ENCODE measurements around the gene ZNF212.

The ZNF212 gene

DNA sequence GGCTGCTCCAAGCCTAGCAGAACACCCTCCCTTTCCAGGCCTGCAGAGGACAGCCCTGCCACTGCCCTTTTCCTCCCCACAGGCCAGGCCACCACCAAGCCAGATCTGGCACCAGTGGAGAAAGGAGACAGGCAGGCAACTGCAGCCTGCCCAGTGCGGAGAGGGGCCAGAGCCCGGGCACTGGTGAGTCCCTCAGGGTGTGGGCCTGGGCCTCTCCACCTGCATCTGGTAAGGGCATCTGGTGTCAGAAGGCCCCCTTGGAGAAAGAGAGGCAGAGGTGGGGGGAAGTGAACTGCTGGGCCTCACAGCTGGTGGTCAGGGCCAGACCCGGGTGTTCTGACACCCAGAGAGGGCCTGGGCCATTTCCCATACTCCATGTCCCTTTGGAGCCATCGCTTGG lies 50.4 kb downstream of the ZNF212 start:
- DNase-seq (ENCODE audit: low read depth, low spot score), result no peak
- Histone ChIP-seq H3K4me3 (no peak overlapping the region), H3K9me3 (ENCODE audit: low read depth, low read length) (no peaks in the 10 kb centered on the region), H3K36me3 (ENCODE audit: insufficient read depth, low read length) (peaks cover 8% of the 10 kb centered on the region; the same call in 1 of the 2 replicates), H3K27ac (no peak overlapping the region), H3K9ac (ENCODE audit: insufficient read length) (no peak overlapping the region)
- TF ChIP-seq EZH2 (IDR thresholded peaks at IDR 0.05) (no peak), FOXP2 (optimal IDR thresholded peaks at IDR 0.05; ENCODE audit: control extremely low read depth, extremely low read length, insufficient read depth) (no peak), POLR2AphosphoS5 (IDR thresholded peaks at IDR 0.05; ENCODE audit: borderline replicate concordance, low read depth, low read length) (no peak)

DNA sequence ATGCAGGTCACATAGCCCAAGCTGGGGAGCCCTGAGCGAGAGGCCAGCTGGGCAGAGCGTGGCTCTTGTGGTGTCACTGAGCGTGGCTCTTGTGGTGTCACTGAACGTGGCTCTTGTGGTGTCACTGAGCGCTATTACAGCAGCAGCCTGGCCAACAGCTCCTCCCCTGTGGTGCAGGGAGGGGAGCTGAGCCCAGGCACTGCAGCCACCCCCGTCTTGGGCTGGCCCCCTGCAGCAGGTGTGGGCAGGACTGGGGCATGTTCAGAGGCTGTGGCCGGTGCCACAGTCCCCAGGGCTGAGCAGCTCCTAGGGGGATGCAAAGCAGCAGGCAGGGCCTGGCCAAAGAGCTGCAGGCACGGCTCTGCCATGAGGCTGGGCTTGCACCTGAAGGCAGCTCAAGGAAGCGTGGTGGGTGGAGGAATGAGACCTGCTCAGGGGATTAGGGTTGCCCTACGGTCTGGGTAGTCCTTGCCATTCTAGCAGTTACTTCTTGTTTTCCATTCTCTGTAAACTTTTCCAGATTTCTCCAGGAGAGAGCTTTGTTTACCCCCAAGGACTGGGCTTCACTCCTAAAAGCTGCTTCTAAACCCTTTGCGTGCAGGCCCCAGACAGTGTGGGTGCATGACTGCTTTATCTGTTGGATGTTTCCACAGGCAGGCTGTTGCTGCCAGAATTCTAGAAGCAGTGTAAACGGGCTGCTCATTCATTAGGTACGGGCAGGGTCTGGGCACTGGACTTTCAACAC lies 51.8 kb downstream of the ZNF212 start:
- Histone ChIP-seq H3K27ac (no peak overlapping the region), H3K9ac (ENCODE audit: insufficient read length) (no peak overlapping the region), H3K9me3 (ENCODE audit: low read depth, low read length) (no peaks in the 10 kb centered on the region), H3K4me3 (no peak overlapping the region), H3K36me3 (ENCODE audit: insufficient read depth, low read length) (peaks cover 8% of the 10 kb centered on the region; the same call in 1 of the 2 replicates)
- TF ChIP-seq EZH2 (IDR thresholded peaks at IDR 0.05), result no peak
- TF ChIP-seq POLR2AphosphoS5 (IDR thresholded peaks at IDR 0.05; ENCODE audit: borderline replicate concordance, low read depth, low read length), result no peak
- TF ChIP-seq FOXP2 (optimal IDR thresholded peaks at IDR 0.05; ENCODE audit: control extremely low read depth, extremely low read length, insufficient read depth), result no peak
- no peak for DNase-seq (ENCODE audit: low read depth, low spot score)

DNA sequence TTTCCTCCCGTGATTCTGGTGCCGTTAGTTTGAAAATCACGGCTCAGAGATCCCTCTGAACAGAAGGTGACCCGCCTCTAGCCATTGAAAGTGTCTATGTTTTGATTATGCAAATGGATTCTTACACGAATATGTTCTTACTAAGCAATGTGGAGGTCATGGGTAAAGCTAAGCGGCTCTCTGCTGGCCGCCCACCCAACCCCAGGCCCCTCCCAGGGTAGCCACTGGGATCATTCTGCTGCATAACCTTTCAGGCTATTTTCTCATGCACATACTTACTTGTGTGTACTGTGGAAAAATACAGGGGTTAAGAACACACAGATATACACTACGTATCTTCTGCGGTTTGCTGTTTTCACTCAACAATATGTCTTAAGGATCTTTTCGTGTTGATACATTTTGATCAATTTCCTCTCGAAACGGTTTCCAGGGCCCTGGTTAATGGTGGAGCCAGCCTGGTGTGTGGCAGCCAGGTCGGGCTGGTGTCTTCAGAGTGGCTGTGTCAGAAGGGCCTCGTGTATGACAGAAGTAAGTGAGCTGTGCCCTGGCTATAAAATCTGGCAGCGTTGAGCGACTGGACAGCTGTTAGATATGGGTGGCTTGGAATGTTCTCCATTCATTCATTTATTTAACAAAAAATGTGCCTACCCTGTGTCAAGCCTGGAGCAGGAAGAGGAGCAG lies 52.5 kb downstream of the ZNF212 start:
- Histone ChIP-seq H3K4me3 (no peak overlapping the region), H3K27ac (no peak overlapping the region), H3K36me3 (ENCODE audit: insufficient read depth, low read length) (peaks cover 8% of the 10 kb centered on the region; the same call in 1 of the 2 replicates), H3K9ac (ENCODE audit: insufficient read length) (no peak overlapping the region), H3K9me3 (ENCODE audit: low read depth, low read length) (no peaks in the 10 kb centered on the region)
- TF ChIP-seq POLR2AphosphoS5 (IDR thresholded peaks at IDR 0.05; ENCODE audit: borderline replicate concordance, low read depth, low read length) (no peak), FOXP2 (optimal IDR thresholded peaks at IDR 0.05; ENCODE audit: control extremely low read depth, extremely low read length, insufficient read depth) (no peak), EZH2 (IDR thresholded peaks at IDR 0.05) (no peak)
- no peak for DNase-seq (ENCODE audit: low read depth, low spot score)

DNA sequence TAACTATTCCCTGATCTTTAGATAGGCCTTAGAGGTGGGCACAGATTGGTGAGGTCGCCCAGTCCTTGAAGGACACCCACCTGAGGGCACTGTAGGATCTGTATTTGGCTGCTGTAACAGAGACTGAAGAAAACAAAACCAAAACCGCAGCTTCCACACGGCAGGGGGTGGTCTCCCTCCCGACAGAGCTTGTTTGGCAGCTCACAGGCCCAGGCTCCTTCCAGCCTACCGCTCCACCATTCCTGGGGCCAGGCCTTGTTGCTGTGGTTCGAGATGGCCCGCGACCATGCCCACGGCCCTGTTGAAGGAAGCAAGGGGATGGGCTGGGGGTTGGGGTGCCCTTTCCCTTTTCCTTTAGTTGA lies 53.0 kb downstream of the ZNF212 start:
- DNase-seq (ENCODE audit: low read depth, low spot score), result no peak
- TF ChIP-seq POLR2AphosphoS5 (IDR thresholded peaks at IDR 0.05; ENCODE audit: borderline replicate concordance, low read depth, low read length), result no peak
- no peak for TF ChIP-seq EZH2 (IDR thresholded peaks at IDR 0.05)
- no peak for TF ChIP-seq FOXP2 (optimal IDR thresholded peaks at IDR 0.05; ENCODE audit: control extremely low read depth, extremely low read length, insufficient read depth)
- Histone ChIP-seq H3K9ac (ENCODE audit: insufficient read length) (no peak overlapping the region), H3K27ac (no peak overlapping the region), H3K9me3 (ENCODE audit: low read depth, low read length) (no peaks in the 10 kb centered on the region), H3K36me3 (ENCODE audit: insufficient read depth, low read length) (peaks cover 8% of the 10 kb centered on the region; the same call in 1 of the 2 replicates), H3K4me3 (no peak overlapping the region)

DNA sequence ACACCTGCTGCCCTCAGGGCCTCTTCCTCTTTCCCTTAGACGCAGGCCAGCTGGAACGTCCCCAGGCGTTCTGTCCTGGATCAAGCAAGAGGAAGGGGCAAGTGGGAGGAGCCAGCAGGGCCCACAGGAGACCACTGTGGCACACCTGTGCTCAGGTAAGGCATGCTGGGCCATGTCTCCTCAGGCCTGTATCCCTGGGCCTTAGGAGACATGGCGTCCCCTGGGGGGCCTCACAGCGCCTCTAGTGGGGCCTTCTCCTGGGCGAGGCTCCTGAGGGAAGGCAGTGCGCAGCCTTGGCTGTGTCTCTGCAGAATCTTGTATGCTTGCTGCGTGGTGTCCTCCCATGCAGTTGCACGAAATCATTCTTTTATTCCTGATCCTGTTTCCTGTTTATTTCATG lies 53.9 kb downstream of the ZNF212 start:
- Histone ChIP-seq H3K4me3 (no peak overlapping the region), H3K36me3 (ENCODE audit: insufficient read depth, low read length) (peaks cover 5% of the 10 kb centered on the region; the same call in 1 of the 2 replicates), H3K9me3 (ENCODE audit: low read depth, low read length) (no peaks in the 10 kb centered on the region), H3K9ac (ENCODE audit: insufficient read length) (no peak overlapping the region), H3K27ac (no peak overlapping the region)
- TF ChIP-seq EZH2 (IDR thresholded peaks at IDR 0.05), result no peak
- TF ChIP-seq FOXP2 (optimal IDR thresholded peaks at IDR 0.05; ENCODE audit: control extremely low read depth, extremely low read length, insufficient read depth), result no peak
- no peak for TF ChIP-seq POLR2AphosphoS5 (IDR thresholded peaks at IDR 0.05; ENCODE audit: borderline replicate concordance, low read depth, low read length)
- no peak for DNase-seq (ENCODE audit: low read depth, low spot score)

DNA sequence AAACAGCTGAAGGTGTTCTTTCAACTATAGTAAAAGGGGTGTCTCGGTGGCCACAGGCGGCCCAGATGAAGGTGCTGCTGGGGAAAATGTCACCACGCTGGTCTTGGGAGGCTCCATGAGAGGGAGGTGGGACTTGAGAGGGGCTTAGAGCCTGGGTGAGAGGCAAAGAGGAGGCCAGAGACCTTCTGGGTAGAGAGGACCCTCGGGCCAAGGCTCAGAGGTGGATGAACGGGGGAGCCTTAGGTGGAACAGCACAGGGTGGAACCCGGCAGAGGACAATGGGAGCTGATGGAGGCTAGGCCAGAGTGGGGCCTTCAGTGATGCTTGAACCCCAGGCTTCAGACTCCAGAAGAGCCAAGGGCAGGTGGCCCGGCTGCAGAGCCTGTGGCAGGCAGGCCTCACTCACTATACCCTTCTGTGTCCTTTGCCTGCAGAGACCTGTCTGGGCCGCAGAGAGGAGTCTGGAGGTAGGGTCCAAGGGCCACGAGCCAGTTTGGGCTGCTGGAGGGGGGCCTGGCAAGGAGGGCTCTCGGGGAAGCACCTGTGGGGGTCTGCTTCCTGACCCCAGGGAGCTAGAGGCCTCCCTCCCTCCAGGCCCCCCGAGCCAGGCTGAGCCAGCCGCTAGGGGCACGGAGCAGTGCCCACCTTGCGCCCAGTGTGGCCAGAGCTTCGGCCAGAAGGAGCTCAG lies 54.6 kb downstream of the ZNF212 start:
- no peak overlapping the region for H3K9ac ChIP-seq (ENCODE audit: insufficient read length)
- H3K4me3 ChIP-seq, result no peak overlapping the region
- TF ChIP-seq POLR2AphosphoS5 (IDR thresholded peaks at IDR 0.05; ENCODE audit: borderline replicate concordance, low read depth, low read length), result no peak
- no peak for TF ChIP-seq EZH2 (IDR thresholded peaks at IDR 0.05)
- no peak for TF ChIP-seq FOXP2 (optimal IDR thresholded peaks at IDR 0.05; ENCODE audit: control extremely low read depth, extremely low read length, insufficient read depth)
- no peak overlapping the region for H3K27ac ChIP-seq
- no peaks in the 10 kb centered on the region for H3K9me3 ChIP-seq (ENCODE audit: low read depth, low read length)
- H3K36me3 ChIP-seq (ENCODE audit: insufficient read depth, low read length), result peaks cover 4% of the 10 kb centered on the region; the same call in 1 of the 2 replicates
- no peak for DNase-seq (ENCODE audit: low read depth, low spot score)

DNA sequence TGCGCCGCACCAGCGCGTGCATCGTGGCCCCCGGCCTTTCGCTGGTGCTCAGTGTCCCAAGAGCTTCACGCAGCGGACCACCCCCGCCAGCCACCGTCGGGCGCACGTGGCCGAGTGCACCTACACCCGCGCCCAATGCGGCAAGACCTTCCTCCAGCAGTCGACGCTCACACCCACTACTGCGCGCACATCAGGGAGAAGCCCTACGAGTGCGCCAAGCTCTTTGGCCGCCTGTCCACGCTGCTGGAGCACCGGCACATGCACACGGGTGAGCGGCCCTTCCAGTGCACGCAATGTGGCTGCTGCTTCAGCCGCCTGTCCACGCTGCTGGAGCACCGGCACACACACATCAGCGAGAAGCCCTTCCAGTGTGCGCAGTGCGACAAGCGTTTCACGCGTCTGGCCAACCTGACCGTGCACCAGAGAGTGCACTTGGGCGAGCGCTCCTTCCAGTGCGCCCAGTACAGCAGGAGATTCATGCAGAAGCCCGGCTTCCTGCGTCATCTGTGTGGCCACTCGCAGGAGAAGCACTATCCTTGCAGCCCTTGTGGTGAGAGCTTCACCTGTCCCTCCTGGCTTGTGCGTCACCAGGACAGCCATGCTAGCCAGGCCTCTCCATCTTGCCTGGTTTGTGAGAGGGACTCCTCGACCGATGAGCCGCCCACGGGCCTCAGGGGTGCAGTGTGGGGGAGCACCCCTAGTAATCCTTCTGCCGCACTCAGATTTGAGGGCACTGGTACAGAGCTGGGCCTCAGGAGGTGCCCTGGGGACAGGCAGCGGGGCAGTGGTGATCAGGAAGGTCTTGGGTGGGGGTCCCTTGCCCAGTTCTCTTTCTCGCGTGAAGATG lies 55.4 kb downstream of the ZNF212 start:
- H3K4me3 ChIP-seq, result no peak overlapping the region
- no peak for DNase-seq (ENCODE audit: low read depth, low spot score)
- no peak overlapping the region for H3K9ac ChIP-seq (ENCODE audit: insufficient read length)
- H3K27ac ChIP-seq, result no peak overlapping the region
- H3K9me3 ChIP-seq (ENCODE audit: low read depth, low read length), result no peaks in the 10 kb centered on the region
- peaks cover 4% of the 10 kb centered on the region; the same call in 1 of the 2 replicates for H3K36me3 ChIP-seq (ENCODE audit: insufficient read depth, low read length)
- TF ChIP-seq EZH2 (IDR thresholded peaks at IDR 0.05), result no peak
- TF ChIP-seq POLR2AphosphoS5 (IDR thresholded peaks at IDR 0.05; ENCODE audit: borderline replicate concordance, low read depth, low read length), result no peak
- TF ChIP-seq FOXP2 (optimal IDR thresholded peaks at IDR 0.05; ENCODE audit: control extremely low read depth, extremely low read length, insufficient read depth), result no peak
